K562 (cell line): Measurements from ENCODE around the gene NPR2. TPM values are rescaled to one million over a fixed set of nuclear protein-coding genes. Genes with fewer than 3 reads are reported as not detected.

Source experiments
- BCOR ChIP-seq: fragments of 450-650 bp; IDR thresholded peaks from 2 replicates; pipeline ENCODE4 v1.6.1; 2016
- BHLHE40 ChIP-seq: IDR thresholded peaks from 2 replicates; pipeline ENCODE4 v1.6.1; 2011; ENCODE audit warnings: low read length, improper control_type of control experiment
- GTF2A2 ChIP-seq: IDR thresholded peaks from 2 replicates; pipeline ENCODE4 v1.6.1; 2016; ENCODE audit warnings: mild to moderate bottlenecking, missing genetic modification characterization, missing compliant biosample characterization
- HMG20A ChIP-seq: fragments of 450-650 bp; formaldehyde crosslinking; conservative IDR thresholded peaks from 2 replicates; pipeline ENCODE4 v1.4.0; 2020; ENCODE audit warnings: mild to moderate bottlenecking, mixed read lengths
- IFI16 ChIP-seq: fragments of 250-450 bp; sonication (Bioruptor Pico); IDR thresholded peaks from 2 replicates; pipeline ENCODE4 v2.1.2; 2022; ENCODE audit warnings: mild to moderate bottlenecking, inconsistent platforms
- MCM7 ChIP-seq, 2 experiments: fragments of 450-650 bp; IDR thresholded peaks; 2 replicates each; pipeline ENCODE4 v1.6.1; 2016 to 2018
- MECOM ChIP-seq: fragments of 250-450 bp; sonication (Bioruptor Pico); IDR thresholded peaks from 2 replicates; pipeline ENCODE4 v1.8.0; 2022; ENCODE audit warnings: inconsistent platforms
- NRF1 ChIP-seq, 2 experiments: fragments of 450-650 bp; IDR thresholded peaks in 1 of 2; conservative IDR thresholded peaks in 1 of 2; 2 replicates each; pipeline ENCODE4 v1.6.1; 2014; ENCODE audit warnings: mild to moderate bottlenecking in 2 of 2
- PHB2 ChIP-seq: fragments of 450-650 bp; IDR thresholded peaks from 2 replicates; pipeline ENCODE4 v1.6.1; 2017; ENCODE audit warnings: low read depth
- POLR3G ChIP-seq: IDR thresholded peaks from 2 replicates; pipeline ENCODE4 v1.6.1; 2011; ENCODE audit not compliant: insufficient read length, insufficient replicate concordance; ENCODE audit errors: extremely low read depth
- PRMT5 ChIP-seq: sonication (generic); formaldehyde crosslinking; IDR thresholded peaks from 2 replicates; pipeline ENCODE4 v1.5.0; 2020; ENCODE audit warnings: missing genetic modification reagents
- SMAD3 ChIP-seq: fragments of 450-650 bp; formaldehyde crosslinking; conservative IDR thresholded peaks from 2 replicates; pipeline ENCODE4 v1.4.0; 2020; ENCODE audit warnings: mild to moderate bottlenecking
- SMARCE1 ChIP-seq: fragments of 450-650 bp; IDR thresholded peaks from 2 replicates; pipeline ENCODE4 v1.7.1; 2016; ENCODE audit warnings: mild to moderate bottlenecking
- STAT5B ChIP-seq: fragments of 250-450 bp; sonication (Bioruptor Pico); IDR thresholded peaks from 2 replicates; pipeline ENCODE4 v1.8.0; 2021; ENCODE audit warnings: mild to moderate bottlenecking, inconsistent platforms
- TEAD4 ChIP-seq, 2 experiments: sonication (generic) in 1 of 2; formaldehyde crosslinking in 1 of 2; IDR thresholded peaks; 2 replicates each; pipeline versions ENCODE4 v1.6.1 to v1.8.0; 2012 to 2022; ENCODE audit warnings: borderline replicate concordance in 1 of 2, inconsistent platforms in 1 of 2, low read length in 1 of 2, mild to moderate bottlenecking in 1 of 2, missing genetic modification reagents in 1 of 2
- ZNF174 ChIP-seq: fragments of 250-450 bp; sonication (Bioruptor Pico); IDR thresholded peaks from 2 replicates; pipeline ENCODE4 v1.4.0; 2020; ENCODE audit warnings: mild to moderate bottlenecking
- ZNF175 ChIP-seq: fragments of 200-800 bp; sonication (Bioruptor generic); IDR thresholded peaks from 2 replicates; pipeline ENCODE4 v1.6.1; 2016; ENCODE audit warnings: low read depth, mild to moderate bottlenecking, missing genetic modification characterization, missing compliant biosample characterization
- ZNF23 ChIP-seq: fragments of 250-450 bp; sonication (Bioruptor Pico); IDR thresholded peaks from 2 replicates; pipeline ENCODE4 v1.4.0; 2020; ENCODE audit warnings: mild to moderate bottlenecking
- ZNF436 ChIP-seq: fragments of 250-450, 450-650 bp; sonication (Bioruptor Pico); formaldehyde crosslinking; IDR thresholded peaks from 2 replicates; pipeline ENCODE4 v1.7.0; 2020; ENCODE audit warnings: mild to moderate bottlenecking
- polyA plus RNA-seq, 8 experiments: library from polyadenylated mRNA; depleted of rRNA in 4 of 8; stranded (reverse) in 5 of 8; unstranded in 3 of 8; fragments of >200 nt; fragmentation: Nextera tagmentation in 2 of 8; fragmentation: Illumina TruSeq in 1 of 8; extraction: Ambion mirVana in 2 of 8; extraction: Trizol in 1 of 8; gene quantifications; 2 replicates each; pipeline versions ENCODE4 v1.2.1 to v1.2.3, GENCODE V29; 2011 to 2014; ENCODE audit warnings: inconsistent platforms in 1 of 8, missing spikeins in 1 of 8
- total RNA-seq, 7 experiments: library from RNA; depleted of rRNA in 6 of 7; stranded (reverse); fragments of >200 nt in 6 of 7; fragmentation: Illumina TruSeq in 2 of 7; extraction: Trizol in 2 of 7; gene quantifications; 2 replicates each; pipeline versions ENCODE4 v1.2.1 to v1.2.3, GENCODE V29; 2011 to 2021; ENCODE audit warnings: low replicate concordance in 1 of 7
- TF ChIP-seq, protein P1 (sequence below): fragments of 250-450 bp; sonication (Bioruptor Pico); IDR thresholded peaks from 2 replicates; pipeline ENCODE4 v1.8.0; 2021; ENCODE audit warnings: mild to moderate bottlenecking, moderate library complexity
- TF ChIP-seq, protein P2 (sequence below): fragments of 200-400 bp; formaldehyde crosslinking; IDR thresholded peaks from 2 replicates; pipeline ENCODE4 v1.6.1; 2017; ENCODE audit warnings: mild to moderate bottlenecking, low read depth, low read length, moderate library complexity
- TF ChIP-seq, protein P3 (sequence below): fragments of 450-650 bp; IDR thresholded peaks from 2 replicates; pipeline ENCODE4 v1.7.1; 2018; ENCODE audit warnings: mild to moderate bottlenecking, low read depth; ENCODE audit not compliant: partially characterized antibody
- TF ChIP-seq, protein P4 (sequence below): sonication (generic); formaldehyde crosslinking; IDR thresholded peaks from 2 replicates; pipeline ENCODE4 v1.8.0; 2022; ENCODE audit warnings: mild to moderate bottlenecking, missing genetic modification reagents

The NPR2 gene
- total and polyA plus RNA-seq, 9 of the 15 experiments (the other 6 are each of a cell fraction or from before 2014, with no cell fraction given): 2.4 to 12.9 (median 6.0) TPM

DNA sequence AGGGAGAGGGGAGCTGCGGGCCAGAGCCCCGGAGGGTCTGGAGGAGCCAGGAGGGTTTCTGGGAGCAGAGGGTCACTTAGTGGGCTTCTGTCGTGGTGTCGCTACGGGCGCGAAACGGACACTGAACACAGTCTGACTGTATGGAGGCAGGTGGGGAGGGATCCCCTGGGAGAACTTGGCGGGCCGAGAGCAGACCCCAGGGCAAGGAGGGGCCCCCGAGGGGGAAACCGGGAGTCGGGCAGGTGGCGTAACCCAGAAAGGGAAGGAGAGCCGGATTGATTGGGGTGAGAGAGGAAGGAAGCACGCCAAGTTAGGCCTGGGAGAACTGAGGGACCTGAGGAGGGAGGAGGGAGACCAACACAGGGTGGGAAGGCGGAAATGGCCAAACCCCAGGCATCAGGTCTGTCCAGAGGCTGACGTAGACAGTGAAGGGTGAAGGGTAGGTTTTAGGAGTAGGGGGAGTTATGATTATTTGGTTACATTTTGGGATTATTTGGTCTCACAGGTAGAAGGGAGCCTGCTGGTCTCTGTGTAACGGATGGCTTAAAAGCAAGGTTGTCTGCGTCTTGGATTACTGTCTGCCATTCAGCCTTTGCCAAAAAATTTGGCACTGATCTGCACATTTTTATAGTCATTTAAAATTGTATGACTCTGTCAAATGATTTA, 34.0 kb upstream of the NPR2 start (continued):
- TF ChIP-seq, protein P1, sequence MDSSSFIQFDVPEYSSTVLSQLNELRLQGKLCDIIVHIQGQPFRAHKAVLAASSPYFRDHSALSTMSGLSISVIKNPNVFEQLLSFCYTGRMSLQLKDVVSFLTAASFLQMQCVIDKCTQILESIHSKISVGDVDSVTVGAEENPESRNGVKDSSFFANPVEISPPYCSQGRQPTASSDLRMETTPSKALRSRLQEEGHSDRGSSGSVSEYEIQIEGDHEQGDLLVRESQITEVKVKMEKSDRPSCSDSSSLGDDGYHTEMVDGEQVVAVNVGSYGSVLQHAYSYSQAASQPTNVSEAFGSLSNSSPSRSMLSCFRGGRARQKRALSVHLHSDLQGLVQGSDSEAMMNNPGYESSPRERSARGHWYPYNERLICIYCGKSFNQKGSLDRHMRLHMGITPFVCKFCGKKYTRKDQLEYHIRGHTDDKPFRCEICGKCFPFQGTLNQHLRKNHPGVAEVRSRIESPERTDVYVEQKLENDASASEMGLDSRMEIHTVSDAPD (CRISPR knock-in tag): no peak
- TF ChIP-seq NRF1 (conservative IDR thresholded peaks at IDR 0.05 in 1 of 2, IDR thresholded peaks at IDR 0.05 in 1 of 2) (no peak), ZNF436 (CRISPR knock-in tag) (no peak), POLR3G (no peak), IFI16 (CRISPR knock-in tag) (no peak), PRMT5 (CRISPR knock-in tag) (no peak), SMAD3 (CRISPR knock-in tag) (no peak), ZNF174 (no peak), HMG20A (no peak), TEAD4 (IDR thresholded peaks at IDR 0.05; ENCODE audit: low read length) (no peak), TEAD4 (CRISPR knock-in tag; IDR thresholded peaks at IDR 0.05; ENCODE audit: borderline replicate concordance) (no peak), PHB2 (no peak), ZNF23 (no peak), SMARCE1 (no peak; the same call in 1 of the 2 replicates), BCOR (0 out of 2 replicates have a peak, but pooled peaks have one; percentile 22), BHLHE40 (no peak), GTF2A2 (tag) (no peak), STAT5B (CRISPR knock-in tag) (no peak), ZNF175 (CRISPR knock-in tag) (no peak), MCM7 (IDR thresholded peaks at IDR 0.05) (no peak), MECOM (CRISPR knock-in tag) (no peak)
- TF ChIP-seq, protein P2, sequence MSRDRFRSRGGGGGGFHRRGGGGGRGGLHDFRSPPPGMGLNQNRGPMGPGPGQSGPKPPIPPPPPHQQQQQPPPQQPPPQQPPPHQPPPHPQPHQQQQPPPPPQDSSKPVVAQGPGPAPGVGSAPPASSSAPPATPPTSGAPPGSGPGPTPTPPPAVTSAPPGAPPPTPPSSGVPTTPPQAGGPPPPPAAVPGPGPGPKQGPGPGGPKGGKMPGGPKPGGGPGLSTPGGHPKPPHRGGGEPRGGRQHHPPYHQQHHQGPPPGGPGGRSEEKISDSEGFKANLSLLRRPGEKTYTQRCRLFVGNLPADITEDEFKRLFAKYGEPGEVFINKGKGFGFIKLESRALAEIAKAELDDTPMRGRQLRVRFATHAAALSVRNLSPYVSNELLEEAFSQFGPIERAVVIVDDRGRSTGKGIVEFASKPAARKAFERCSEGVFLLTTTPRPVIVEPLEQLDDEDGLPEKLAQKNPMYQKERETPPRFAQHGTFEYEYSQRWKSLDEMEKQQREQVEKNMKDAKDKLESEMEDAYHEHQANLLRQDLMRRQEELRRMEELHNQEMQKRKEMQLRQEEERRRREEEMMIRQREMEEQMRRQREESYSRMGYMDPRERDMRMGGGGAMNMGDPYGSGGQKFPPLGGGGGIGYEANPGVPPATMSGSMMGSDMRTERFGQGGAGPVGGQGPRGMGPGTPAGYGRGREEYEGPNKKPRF: no peak
- TF ChIP-seq, protein P3, sequence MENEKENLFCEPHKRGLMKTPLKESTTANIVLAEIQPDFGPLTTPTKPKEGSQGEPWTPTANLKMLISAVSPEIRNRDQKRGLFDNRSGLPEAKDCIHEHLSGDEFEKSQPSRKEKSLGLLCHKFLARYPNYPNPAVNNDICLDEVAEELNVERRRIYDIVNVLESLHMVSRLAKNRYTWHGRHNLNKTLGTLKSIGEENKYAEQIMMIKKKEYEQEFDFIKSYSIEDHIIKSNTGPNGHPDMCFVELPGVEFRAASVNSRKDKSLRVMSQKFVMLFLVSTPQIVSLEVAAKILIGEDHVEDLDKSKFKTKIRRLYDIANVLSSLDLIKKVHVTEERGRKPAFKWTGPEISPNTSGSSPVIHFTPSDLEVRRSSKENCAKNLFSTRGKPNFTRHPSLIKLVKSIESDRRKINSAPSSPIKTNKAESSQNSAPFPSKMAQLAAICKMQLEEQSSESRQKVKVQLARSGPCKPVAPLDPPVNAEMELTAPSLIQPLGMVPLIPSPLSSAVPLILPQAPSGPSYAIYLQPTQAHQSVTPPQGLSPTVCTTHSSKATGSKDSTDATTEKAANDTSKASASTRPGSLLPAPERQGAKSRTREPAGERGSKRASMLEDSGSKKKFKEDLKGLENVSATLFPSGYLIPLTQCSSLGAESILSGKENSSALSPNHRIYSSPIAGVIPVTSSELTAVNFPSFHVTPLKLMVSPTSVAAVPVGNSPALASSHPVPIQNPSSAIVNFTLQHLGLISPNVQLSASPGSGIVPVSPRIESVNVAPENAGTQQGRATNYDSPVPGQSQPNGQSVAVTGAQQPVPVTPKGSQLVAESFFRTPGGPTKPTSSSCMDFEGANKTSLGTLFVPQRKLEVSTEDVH: peak; percentile 15
- TF ChIP-seq, protein P4, sequence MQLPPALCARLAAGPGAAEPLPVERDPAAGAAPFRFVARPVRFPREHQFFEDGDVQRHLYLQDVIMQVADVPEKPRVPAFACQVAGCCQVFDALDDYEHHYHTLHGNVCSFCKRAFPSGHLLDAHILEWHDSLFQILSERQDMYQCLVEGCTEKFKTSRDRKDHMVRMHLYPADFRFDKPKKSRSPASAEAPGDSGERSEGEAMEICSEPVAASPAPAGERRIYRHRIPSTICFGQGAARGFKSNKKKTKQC: no peak
